OCI-LY7 (cell line): Measurements from ENCODE around the gene C5AR2.

Experiments used
- EZH2phosphoT487 ChIP-seq: fragments of 200-600 bp; sonication (generic); IDR thresholded peaks from 2 replicates; pipeline ENCODE4 v1.6.1; 2018; ENCODE audit warnings: low read depth, borderline replicate concordance, mild to moderate bottlenecking, mixed run types, antibody characterized with exemption, low read length, moderate library complexity, mixed read lengths
- TF ChIP-seq, protein P1 (sequence below): fragments of 200-600 bp; sonication (generic); conservative IDR thresholded peaks from 2 replicates; pipeline ENCODE4 v1.5.1; 2014; ENCODE audit warnings: mild to moderate bottlenecking, antibody characterized with exemption, low read length, moderate library complexity, mixed read lengths

GRCh38 chr19:47341734-47342133, 9.8 kb downstream of the C5AR2 start:
- no peak for TF ChIP-seq EZH2phosphoT487
- TF ChIP-seq, protein P1, sequence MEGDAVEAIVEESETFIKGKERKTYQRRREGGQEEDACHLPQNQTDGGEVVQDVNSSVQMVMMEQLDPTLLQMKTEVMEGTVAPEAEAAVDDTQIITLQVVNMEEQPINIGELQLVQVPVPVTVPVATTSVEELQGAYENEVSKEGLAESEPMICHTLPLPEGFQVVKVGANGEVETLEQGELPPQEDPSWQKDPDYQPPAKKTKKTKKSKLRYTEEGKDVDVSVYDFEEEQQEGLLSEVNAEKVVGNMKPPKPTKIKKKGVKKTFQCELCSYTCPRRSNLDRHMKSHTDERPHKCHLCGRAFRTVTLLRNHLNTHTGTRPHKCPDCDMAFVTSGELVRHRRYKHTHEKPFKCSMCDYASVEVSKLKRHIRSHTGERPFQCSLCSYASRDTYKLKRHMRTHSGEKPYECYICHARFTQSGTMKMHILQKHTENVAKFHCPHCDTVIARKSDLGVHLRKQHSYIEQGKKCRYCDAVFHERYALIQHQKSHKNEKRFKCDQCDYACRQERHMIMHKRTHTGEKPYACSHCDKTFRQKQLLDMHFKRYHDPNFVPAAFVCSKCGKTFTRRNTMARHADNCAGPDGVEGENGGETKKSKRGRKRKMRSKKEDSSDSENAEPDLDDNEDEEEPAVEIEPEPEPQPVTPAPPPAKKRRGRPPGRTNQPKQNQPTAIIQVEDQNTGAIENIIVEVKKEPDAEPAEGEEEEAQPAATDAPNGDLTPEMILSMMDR = no peak
